HepG2 (cell line): ENCODE data around the gene IL17RB. TPM values are rescaled to one million over a fixed set of nuclear protein-coding genes. Genes with fewer than 3 reads are reported as not detected.

Source experiments
- ATF1 ChIP-seq: IDR thresholded peaks from 2 replicates; pipeline ENCODE4 v1.6.1; 2016; ENCODE audit warnings: mild to moderate bottlenecking, control low read depth
- CAMTA2 ChIP-seq: sonication (generic); formaldehyde crosslinking; IDR thresholded peaks from 2 replicates; pipeline ENCODE4 v1.4.0; 2020; ENCODE audit warnings: mild to moderate bottlenecking, missing genetic modification reagents, borderline replicate concordance
- IRX3 ChIP-seq: sonication (generic); formaldehyde crosslinking; IDR thresholded peaks from 2 replicates; pipeline ENCODE4 v1.8.1; 2023; ENCODE audit warnings: mild to moderate bottlenecking, low read depth, missing genetic modification reagents, borderline replicate concordance
- NCOA5 ChIP-seq: sonication (generic); formaldehyde crosslinking; IDR thresholded peaks from 2 replicates; pipeline ENCODE4 v1.4.0; 2020; ENCODE audit warnings: missing genetic modification reagents
- PITX1 ChIP-seq: sonication (generic); formaldehyde crosslinking; IDR thresholded peaks from 2 replicates; pipeline ENCODE4 v1.5.1; 2020; ENCODE audit warnings: mild to moderate bottlenecking, missing genetic modification reagents
- SMARCC2 ChIP-seq: fragments of 450-650 bp; IDR thresholded peaks from 2 replicates; pipeline ENCODE4 v1.6.1; 2017; ENCODE audit warnings: antibody characterized with exemption, mild to moderate bottlenecking
- TMF1 ChIP-seq: sonication (generic); formaldehyde crosslinking; IDR thresholded peaks from 2 replicates; pipeline ENCODE4 v1.8.1; 2022; ENCODE audit warnings: low read depth, missing genetic modification reagents
- U2AF2 ChIP-seq: fragments of 200-400 bp; formaldehyde crosslinking; IDR thresholded peaks from 2 replicates; pipeline ENCODE4 v1.6.1; 2017; ENCODE audit warnings: low read depth, mild to moderate bottlenecking, low read length
- ZBTB3 ChIP-seq: sonication (generic); formaldehyde crosslinking; IDR thresholded peaks from 2 replicates; pipeline ENCODE4 v1.4.0; 2020; ENCODE audit warnings: low read depth, mild to moderate bottlenecking, moderate library complexity, missing genetic modification reagents, borderline replicate concordance
- ZNF350 ChIP-seq: sonication (generic); formaldehyde crosslinking; IDR thresholded peaks from 2 replicates; pipeline ENCODE4 v1.4.0; 2020; ENCODE audit warnings: mild to moderate bottlenecking, low read depth, missing genetic modification reagents, borderline replicate concordance
- ZNF432 ChIP-seq: sonication (generic); formaldehyde crosslinking; IDR thresholded peaks from 2 replicates; pipeline ENCODE4 v1.5.0; 2020; ENCODE audit warnings: missing genetic modification reagents, mild to moderate bottlenecking, borderline replicate concordance
- ZSCAN21 ChIP-seq: sonication (generic); formaldehyde crosslinking; IDR thresholded peaks from 2 replicates; pipeline ENCODE4 v1.8.0; 2022; ENCODE audit warnings: mild to moderate bottlenecking, missing genetic modification reagents, moderate library complexity, borderline replicate concordance
- ZSCAN30 ChIP-seq: sonication (generic); formaldehyde crosslinking; IDR thresholded peaks from 2 replicates; pipeline ENCODE4 v1.5.0; 2020; ENCODE audit warnings: mild to moderate bottlenecking, missing genetic modification reagents
- polyA plus RNA-seq, 8 experiments: library from polyadenylated mRNA; depleted of rRNA in 3 of 8; stranded (reverse) in 7 of 8; unstranded in 1 of 8; fragments of >200 nt; fragmentation: Illumina TruSeq in 4 of 8; extraction: Trizol in 4 of 8; gene quantifications; 2 replicates each; pipeline versions ENCODE4 v1.2.1 to v1.2.3, GENCODE V29; 2011 to 2016; ENCODE audit warnings: low read depth in 4 of 8, missing spikeins in 1 of 8, mixed read lengths in 1 of 8; ENCODE audit not compliant: insufficient read depth in 1 of 8
- total RNA-seq, 5 experiments: library from RNA; depleted of rRNA; stranded (reverse); fragments of >200 nt; fragmentation: Illumina TruSeq; extraction: Trizol; gene quantifications; 2 replicates each; pipeline ENCODE4 v1.2.3, GENCODE V29; 2016; ENCODE audit warnings: low read depth in 1 of 5
- TF ChIP-seq, protein P1 (sequence below): sonication (generic); formaldehyde crosslinking; IDR thresholded peaks from 2 replicates; pipeline ENCODE4 v1.5.1; 2020; ENCODE audit warnings: missing genetic modification reagents, mild to moderate bottlenecking, borderline replicate concordance
- TF ChIP-seq, protein P2 (sequence below): sonication (generic); formaldehyde crosslinking; IDR thresholded peaks from 2 replicates; pipeline ENCODE4 v1.8.0; 2022; ENCODE audit warnings: mild to moderate bottlenecking, missing genetic modification reagents, moderate library complexity
- TF ChIP-seq, protein P3 (sequence below): sonication (generic); formaldehyde crosslinking; IDR thresholded peaks from 2 replicates; pipeline ENCODE4 v1.4.0; 2020; ENCODE audit warnings: missing genetic modification reagents, borderline replicate concordance
- TF ChIP-seq, protein P4 (sequence below), 2 experiments: IDR thresholded peaks; 2 replicates each; pipeline ENCODE4 v1.6.1; 2011 to 2012; ENCODE audit warnings: low read length in 2 of 2, borderline replicate concordance in 1 of 2, low read depth in 1 of 2, mild to moderate bottlenecking in 1 of 2, moderate library complexity in 1 of 2

The IL17RB gene
- total and polyA plus RNA-seq, 2 of the 13 experiments (the other 11 are each of a cell fraction or from before 2014, with no cell fraction given), result 130 to 190 TPM

DNA sequence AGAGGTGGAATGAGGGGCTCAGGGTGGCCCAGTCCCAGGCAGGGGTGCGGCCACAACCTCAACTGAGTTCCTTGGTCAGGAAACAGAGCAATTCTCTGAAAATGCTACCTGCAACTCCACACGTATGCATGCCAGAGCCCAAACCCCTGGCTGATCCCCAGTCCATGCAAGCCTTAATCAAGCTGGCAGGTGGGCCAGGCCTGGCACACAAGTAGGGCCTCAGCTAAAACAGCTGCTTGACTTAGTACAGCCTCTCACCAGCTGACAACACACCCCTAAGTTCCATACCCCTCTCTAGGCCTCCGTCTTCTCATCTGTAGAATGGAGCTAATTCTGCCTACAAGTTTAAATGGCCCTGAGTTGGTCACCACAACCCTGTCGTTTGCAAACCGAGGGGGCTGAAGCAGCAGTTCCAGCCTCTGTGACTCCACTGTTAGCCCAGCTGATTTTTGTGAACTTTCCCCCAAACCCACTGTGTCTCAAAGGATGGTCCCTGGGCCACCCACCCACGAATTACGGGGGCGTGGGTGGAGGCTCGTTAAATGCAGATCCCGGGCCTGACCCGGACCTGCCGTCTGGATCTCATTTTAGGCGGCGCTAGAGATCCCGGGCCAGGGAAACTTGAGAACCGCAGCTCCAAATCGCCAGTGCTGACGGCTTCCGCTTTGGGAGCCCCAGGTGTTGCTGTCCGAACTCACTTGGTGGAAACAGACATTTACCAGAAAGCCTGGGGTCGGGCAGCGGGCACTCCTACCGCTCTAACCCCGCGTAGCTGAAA is 1.1 kb upstream of the IL17RB start (continued):
- TF ChIP-seq U2AF2 (no peak), ZNF432 (CRISPR knock-in tag) (no peak), ZNF350 (CRISPR knock-in tag) (no peak), CAMTA2 (CRISPR knock-in tag) (no peak), ZBTB3 (no peak), ZSCAN30 (CRISPR knock-in tag) (0 out of 2 replicates have a peak, but pooled peaks have one; percentile 28), PITX1 (CRISPR knock-in tag) (no peak), IRX3 (CRISPR knock-in tag) (no peak), SMARCC2 (no peak), NCOA5 (no peak), TMF1 (CRISPR knock-in tag) (no peak), ATF1 (CRISPR knock-in tag) (0 out of 2 replicates have a peak, but pooled peaks have one; percentile 25), ZSCAN21 (no peak)
- TF ChIP-seq, protein P1, sequence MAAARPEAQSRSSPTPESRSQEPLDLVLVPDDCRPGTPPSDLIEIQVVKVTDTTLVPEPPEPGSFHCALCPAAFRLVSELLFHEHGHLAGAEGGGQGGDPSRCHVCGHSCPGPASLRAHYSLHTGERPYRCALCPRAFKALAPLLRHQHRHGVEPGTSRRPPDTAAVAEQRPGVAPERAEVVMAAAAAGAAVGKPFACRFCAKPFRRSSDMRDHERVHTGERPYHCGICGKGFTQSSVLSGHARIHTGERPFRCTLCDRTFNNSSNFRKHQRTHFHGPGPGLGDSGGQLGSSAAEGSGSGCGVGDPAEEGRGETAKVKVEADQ (CRISPR knock-in tag), result no peak
- TF ChIP-seq, protein P2, sequence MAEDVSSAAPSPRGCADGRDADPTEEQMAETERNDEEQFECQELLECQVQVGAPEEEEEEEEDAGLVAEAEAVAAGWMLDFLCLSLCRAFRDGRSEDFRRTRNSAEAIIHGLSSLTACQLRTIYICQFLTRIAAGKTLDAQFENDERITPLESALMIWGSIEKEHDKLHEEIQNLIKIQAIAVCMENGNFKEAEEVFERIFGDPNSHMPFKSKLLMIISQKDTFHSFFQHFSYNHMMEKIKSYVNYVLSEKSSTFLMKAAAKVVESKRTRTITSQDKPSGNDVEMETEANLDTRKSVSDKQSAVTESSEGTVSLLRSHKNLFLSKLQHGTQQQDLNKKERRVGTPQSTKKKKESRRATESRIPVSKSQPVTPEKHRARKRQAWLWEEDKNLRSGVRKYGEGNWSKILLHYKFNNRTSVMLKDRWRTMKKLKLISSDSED (CRISPR knock-in tag), result 0 out of 2 replicates have a peak, but pooled peaks have one; percentile 29
- TF ChIP-seq, protein P3, sequence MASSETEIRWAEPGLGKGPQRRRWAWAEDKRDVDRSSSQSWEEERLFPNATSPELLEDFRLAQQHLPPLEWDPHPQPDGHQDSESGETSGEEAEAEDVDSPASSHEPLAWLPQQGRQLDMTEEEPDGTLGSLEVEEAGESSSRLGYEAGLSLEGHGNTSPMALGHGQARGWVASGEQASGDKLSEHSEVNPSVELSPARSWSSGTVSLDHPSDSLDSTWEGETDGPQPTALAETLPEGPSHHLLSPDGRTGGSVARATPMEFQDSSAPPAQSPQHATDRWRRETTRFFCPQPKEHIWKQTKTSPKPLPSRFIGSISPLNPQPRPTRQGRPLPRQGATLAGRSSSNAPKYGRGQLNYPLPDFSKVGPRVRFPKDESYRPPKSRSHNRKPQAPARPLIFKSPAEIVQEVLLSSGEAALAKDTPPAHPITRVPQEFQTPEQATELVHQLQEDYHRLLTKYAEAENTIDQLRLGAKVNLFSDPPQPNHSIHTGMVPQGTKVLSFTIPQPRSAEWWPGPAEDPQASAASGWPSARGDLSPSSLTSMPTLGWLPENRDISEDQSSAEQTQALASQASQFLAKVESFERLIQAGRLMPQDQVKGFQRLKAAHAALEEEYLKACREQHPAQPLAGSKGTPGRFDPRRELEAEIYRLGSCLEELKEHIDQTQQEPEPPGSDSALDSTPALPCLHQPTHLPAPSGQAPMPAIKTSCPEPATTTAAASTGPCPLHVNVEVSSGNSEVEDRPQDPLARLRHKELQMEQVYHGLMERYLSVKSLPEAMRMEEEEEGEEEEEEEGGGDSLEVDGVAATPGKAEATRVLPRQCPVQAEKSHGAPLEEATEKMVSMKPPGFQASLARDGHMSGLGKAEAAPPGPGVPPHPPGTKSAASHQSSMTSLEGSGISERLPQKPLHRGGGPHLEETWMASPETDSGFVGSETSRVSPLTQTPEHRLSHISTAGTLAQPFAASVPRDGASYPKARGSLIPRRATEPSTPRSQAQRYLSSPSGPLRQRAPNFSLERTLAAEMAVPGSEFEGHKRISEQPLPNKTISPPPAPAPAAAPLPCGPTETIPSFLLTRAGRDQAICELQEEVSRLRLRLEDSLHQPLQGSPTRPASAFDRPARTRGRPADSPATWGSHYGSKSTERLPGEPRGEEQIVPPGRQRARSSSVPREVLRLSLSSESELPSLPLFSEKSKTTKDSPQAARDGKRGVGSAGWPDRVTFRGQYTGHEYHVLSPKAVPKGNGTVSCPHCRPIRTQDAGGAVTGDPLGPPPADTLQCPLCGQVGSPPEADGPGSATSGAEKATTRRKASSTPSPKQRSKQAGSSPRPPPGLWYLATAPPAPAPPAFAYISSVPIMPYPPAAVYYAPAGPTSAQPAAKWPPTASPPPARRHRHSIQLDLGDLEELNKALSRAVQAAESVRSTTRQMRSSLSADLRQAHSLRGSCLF (CRISPR knock-in tag), result no peak
- TF ChIP-seq, protein P4, sequence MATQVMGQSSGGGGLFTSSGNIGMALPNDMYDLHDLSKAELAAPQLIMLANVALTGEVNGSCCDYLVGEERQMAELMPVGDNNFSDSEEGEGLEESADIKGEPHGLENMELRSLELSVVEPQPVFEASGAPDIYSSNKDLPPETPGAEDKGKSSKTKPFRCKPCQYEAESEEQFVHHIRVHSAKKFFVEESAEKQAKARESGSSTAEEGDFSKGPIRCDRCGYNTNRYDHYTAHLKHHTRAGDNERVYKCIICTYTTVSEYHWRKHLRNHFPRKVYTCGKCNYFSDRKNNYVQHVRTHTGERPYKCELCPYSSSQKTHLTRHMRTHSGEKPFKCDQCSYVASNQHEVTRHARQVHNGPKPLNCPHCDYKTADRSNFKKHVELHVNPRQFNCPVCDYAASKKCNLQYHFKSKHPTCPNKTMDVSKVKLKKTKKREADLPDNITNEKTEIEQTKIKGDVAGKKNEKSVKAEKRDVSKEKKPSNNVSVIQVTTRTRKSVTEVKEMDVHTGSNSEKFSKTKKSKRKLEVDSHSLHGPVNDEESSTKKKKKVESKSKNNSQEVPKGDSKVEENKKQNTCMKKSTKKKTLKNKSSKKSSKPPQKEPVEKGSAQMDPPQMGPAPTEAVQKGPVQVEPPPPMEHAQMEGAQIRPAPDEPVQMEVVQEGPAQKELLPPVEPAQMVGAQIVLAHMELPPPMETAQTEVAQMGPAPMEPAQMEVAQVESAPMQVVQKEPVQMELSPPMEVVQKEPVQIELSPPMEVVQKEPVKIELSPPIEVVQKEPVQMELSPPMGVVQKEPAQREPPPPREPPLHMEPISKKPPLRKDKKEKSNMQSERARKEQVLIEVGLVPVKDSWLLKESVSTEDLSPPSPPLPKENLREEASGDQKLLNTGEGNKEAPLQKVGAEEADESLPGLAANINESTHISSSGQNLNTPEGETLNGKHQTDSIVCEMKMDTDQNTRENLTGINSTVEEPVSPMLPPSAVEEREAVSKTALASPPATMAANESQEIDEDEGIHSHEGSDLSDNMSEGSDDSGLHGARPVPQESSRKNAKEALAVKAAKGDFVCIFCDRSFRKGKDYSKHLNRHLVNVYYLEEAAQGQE (IDR thresholded peaks at IDR 0.05; ENCODE audit: borderline replicate concordance in 1 of 2, low read depth in 1 of 2, low read length in 2 of 2), result no peak; a peak in 1 of 4 replicates
